Umbilical cord (tissue), 2 donors: ENCODE measurements around the gene PCDHGB7. TPM values are rescaled to one million over a fixed set of nuclear protein-coding genes. Genes with fewer than 3 reads are reported as not detected.
"Not testable (repeated sequence)": the region's sequence is repeated elsewhere in the genome, so short reads cannot be mapped to it uniquely, and the experiment has no call there.

Source experiments
- DNase-seq: peaks from one replicate; pipeline ENCODE4 v3.0.0-alpha.2; 2015; ENCODE audit warnings: low spot score
- total RNA-seq: library from RNA; depleted of rRNA; stranded (reverse); fragments of >200 nt; gene quantifications from one replicate; pipeline ENCODE4 v1.2.3, GENCODE V29; 2014; ENCODE audit warnings: low replicate concordance; ENCODE audit not compliant: insufficient read depth

The PCDHGB7 gene
- total RNA-seq, 1 donor from 2014 or later: 13.2 TPM

GRCh38 chr5:141397756-141398551 lies 19.5 kb upstream of the PCDHGB7 start, which contains the start of gene PCDHGB5:
TSS of gene PCDHGB5 (plus strand) at chr5:141397947. CDS start at chr5:141398128, 181 bp downstream.
- peak; percentile 21 for DNase-seq

GRCh38 chr5:141398608-141399007 lies 18.9 kb upstream of the PCDHGB7 start:
- no peak for DNase-seq

- DNase-seq: no peak
Measured at GRCh38 chr5:141399555-141400258, 17.8 kb upstream of the PCDHGB7 start.

GRCh38 chr5:141402553-141403243 lies 14.8 kb upstream of the PCDHGB7 start, which contains the start of gene PCDHGA9:
TSS of gene PCDHGA9 (plus strand) at chr5:141402778. CDS start at chr5:141402953, 175 bp downstream.
- no peak for DNase-seq

- DNase-seq: no peak
Measured at GRCh38 chr5:141403387-141403786, 14.1 kb upstream of the PCDHGB7 start.

GRCh38 chr5:141407790-141408505 lies 9.5 kb upstream of the PCDHGB7 start, which contains the start of gene PCDHGB6:
TSS of gene PCDHGB6 (plus strand) at chr5:141408021. CDS start at chr5:141408203, 182 bp downstream.
- DNase-seq: peak; percentile 34

GRCh38 chr5:141409598-141410306 lies 7.7 kb upstream of the PCDHGB7 start:
- no peak for DNase-seq

GRCh38 chr5:141411575-141411974 lies 5.9 kb upstream of the PCDHGB7 start:
- DNase-seq: no peak

- peak; percentile 44 for DNase-seq
Measured at GRCh38 chr5:141412854-141413539, 4.5 kb upstream of the PCDHGB7 start, which contains the start of gene PCDHGA10. TSS of gene PCDHGA10 (plus strand) at chr5:141412987. CDS start at chr5:141413176, 189 bp downstream.

- DNase-seq: no peak
Measured at GRCh38 chr5:141413540-141414069, 3.9 kb upstream of the PCDHGB7 start.

- not testable (repeated sequence) for DNase-seq
Measured at GRCh38 chr5:141414548-141415274, 2.8 kb upstream of the PCDHGB7 start.

GRCh38 chr5:141415275-141415618 lies 2.2 kb upstream of the PCDHGB7 start:
- DNase-seq: not testable (repeated sequence)

GRCh38 chr5:141419074-141419880 lies 1.8 kb downstream of the PCDHGB7 start:
- DNase-seq: no peak

GRCh38 chr5:141420855-141421488 lies 3.5 kb downstream of the PCDHGB7 start, which contains the start of gene PCDHGA11:
TSS of gene PCDHGA11 (plus strand) at chr5:141421051. CDS start at chr5:141421228, 177 bp downstream.
- peak; percentile 21 for DNase-seq

GRCh38 chr5:141421489-141421855 lies 4.0 kb downstream of the PCDHGB7 start:
- no peak for DNase-seq

GRCh38 chr5:141422742-141423291 lies 5.3 kb downstream of the PCDHGB7 start:
- DNase-seq: no peak

GRCh38 chr5:141427783-141428426 lies 10.4 kb downstream of the PCDHGB7 start:
- DNase-seq: no peak
